A673 (cell line): Measurements from ENCODE around the gene PPP1R26.

Source experiments
- EZH2 ChIP-seq: fragments of 200-600 bp; sonication (generic); IDR thresholded peaks from 2 replicates; pipeline ENCODE4 v1.6.1; 2017; ENCODE audit warnings: borderline replicate concordance, low read depth, mild to moderate bottlenecking, mixed read lengths, antibody characterized with exemption, low read length; ENCODE audit not compliant: poor library complexity, severe bottlenecking
- TF ChIP-seq, protein P1 (sequence below): fragments of 300-800, 200-600 bp; sonication (generic); conservative IDR thresholded peaks from 2 replicates; pipeline ENCODE4 v1.5.1; 2017; ENCODE audit warnings: low read depth, mild to moderate bottlenecking, antibody characterized with exemption, low read length, moderate library complexity, mixed read lengths

DNA sequence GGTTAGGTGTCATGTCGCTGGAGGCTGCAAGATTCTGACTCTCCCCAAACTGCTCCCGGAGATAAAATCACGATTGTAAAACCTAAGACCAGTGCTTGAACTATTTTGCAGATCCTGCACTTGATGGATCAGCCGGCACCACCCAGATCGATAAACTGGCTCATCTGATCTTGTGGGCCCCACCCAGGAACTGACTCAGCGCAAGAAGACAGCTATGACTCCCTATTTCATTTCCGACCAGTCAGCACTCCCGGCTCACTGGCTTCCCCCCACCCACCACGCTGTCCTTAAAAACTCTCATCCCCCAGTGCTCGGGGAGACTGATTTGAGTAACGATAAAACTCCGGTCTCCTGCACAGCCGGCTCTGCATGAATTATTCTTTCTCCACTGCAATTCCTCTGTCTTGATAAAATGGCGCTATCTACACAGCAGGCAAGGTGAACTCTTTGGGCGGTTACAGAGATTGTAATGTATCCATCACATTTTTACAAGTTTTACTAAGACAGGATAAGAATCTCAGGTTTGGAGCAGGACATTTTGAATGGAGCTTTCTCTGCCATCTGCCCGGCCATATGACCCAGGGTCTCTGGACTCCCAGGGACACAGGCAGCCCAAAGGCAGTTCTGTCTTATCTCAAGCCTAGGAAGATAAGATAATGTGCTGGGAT is 10.6 kb upstream of the PPP1R26 start:
- TF ChIP-seq, protein P1, sequence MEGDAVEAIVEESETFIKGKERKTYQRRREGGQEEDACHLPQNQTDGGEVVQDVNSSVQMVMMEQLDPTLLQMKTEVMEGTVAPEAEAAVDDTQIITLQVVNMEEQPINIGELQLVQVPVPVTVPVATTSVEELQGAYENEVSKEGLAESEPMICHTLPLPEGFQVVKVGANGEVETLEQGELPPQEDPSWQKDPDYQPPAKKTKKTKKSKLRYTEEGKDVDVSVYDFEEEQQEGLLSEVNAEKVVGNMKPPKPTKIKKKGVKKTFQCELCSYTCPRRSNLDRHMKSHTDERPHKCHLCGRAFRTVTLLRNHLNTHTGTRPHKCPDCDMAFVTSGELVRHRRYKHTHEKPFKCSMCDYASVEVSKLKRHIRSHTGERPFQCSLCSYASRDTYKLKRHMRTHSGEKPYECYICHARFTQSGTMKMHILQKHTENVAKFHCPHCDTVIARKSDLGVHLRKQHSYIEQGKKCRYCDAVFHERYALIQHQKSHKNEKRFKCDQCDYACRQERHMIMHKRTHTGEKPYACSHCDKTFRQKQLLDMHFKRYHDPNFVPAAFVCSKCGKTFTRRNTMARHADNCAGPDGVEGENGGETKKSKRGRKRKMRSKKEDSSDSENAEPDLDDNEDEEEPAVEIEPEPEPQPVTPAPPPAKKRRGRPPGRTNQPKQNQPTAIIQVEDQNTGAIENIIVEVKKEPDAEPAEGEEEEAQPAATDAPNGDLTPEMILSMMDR: no peak
- TF ChIP-seq EZH2: no peak
